Progenitor cell of endocrine pancreas (in vitro differentiated cells): ENCODE measurements around the gene ABR. TPM values are rescaled to one million over a fixed set of nuclear protein-coding genes. Genes with fewer than 3 reads are reported as not detected.

Experiments
- DNase-seq: peaks from one replicate; pipeline ENCODE4 v3.0.0; 2021; ENCODE audit warnings: low spot score; ENCODE audit not compliant: unreplicated experiment
- H3K27ac Mint-ChIP-seq: 2 replicates; pipeline ENCODE4 v1.8.0; 2021; ENCODE audit warnings: mild to moderate bottlenecking, moderate library complexity, mixed read lengths
- H3K27me3 Mint-ChIP-seq: 2 replicates; pipeline ENCODE4 v1.8.0; 2021; ENCODE audit warnings: mixed read lengths
- H3K36me3 Mint-ChIP-seq: 2 replicates; pipeline ENCODE4 v1.8.0; 2022; ENCODE audit warnings: mixed read lengths; ENCODE audit not compliant: insufficient read depth
- H3K4me1 Mint-ChIP-seq: 2 replicates; pipeline ENCODE4 v1.8.0; 2021; ENCODE audit warnings: low read depth, mixed read lengths
- H3K4me3 Mint-ChIP-seq: 2 replicates; pipeline ENCODE4 v1.8.0; 2021; ENCODE audit warnings: low read depth, mild to moderate bottlenecking, moderate library complexity, mixed read lengths
- H3K9me3 Mint-ChIP-seq: 2 replicates; pipeline ENCODE4 v1.8.0; 2021; ENCODE audit warnings: low read depth, mixed read lengths
- CTCF ChIP-seq: fragments of 200-600 bp; sonication (generic); IDR thresholded peaks from one replicate; pipeline ENCODE4 v1.5.0; 2021; ENCODE audit warnings: antibody characterized with exemption, mild to moderate bottlenecking; ENCODE audit not compliant: unreplicated experiment
- total RNA-seq: library from RNA; stranded (reverse); gene quantifications from 2 replicates; pipeline ENCODE4 v1.2.1, GENCODE V29; 2021

The ABR gene
- total RNA-seq, 1 donor from 2014 or later, result 61.0 TPM

DNA sequence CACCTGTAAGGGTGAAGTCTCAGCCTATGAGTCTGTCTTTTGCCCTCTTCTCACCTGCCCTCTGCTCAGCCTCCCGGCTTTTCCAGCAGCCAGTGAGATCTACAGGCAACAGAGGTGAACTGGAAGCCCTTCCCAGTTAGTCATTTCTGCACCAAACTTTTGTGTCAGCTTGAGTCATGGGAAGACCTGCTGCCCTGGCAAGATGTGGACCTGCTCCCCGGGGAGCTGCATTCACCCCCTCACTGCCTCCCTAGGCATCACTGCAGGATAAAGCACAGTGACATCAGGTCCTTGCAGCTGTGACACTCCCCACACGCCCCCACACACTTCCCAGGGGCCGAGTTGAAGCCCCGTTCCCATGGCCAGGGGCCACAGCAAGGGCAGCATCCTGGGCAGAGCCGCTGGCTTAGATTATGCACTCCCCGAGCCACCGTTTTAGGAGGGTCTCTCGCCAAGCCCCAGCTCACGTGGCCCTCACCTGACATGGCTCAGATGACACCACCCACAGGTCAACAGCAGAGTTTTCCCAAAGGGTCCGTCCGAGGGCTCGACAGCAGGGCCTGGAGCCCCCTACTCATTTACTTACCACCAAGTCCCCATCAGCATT, 6.5 kb upstream of the ABR start:
- no peak for DNase-seq
- TF ChIP-seq CTCF, result no peak
- Mint-ChIP-seq H3K27ac (no peak overlapping the region), H3K9me3 (no peaks in the 10 kb centered on the region), H3K27me3 (peaks cover 59% of the 10 kb centered on the region), H3K4me1 (no peaks in the 10 kb centered on the region), H3K4me3 (no peak overlapping the region), H3K36me3 (no peaks in the 10 kb centered on the region)

DNA sequence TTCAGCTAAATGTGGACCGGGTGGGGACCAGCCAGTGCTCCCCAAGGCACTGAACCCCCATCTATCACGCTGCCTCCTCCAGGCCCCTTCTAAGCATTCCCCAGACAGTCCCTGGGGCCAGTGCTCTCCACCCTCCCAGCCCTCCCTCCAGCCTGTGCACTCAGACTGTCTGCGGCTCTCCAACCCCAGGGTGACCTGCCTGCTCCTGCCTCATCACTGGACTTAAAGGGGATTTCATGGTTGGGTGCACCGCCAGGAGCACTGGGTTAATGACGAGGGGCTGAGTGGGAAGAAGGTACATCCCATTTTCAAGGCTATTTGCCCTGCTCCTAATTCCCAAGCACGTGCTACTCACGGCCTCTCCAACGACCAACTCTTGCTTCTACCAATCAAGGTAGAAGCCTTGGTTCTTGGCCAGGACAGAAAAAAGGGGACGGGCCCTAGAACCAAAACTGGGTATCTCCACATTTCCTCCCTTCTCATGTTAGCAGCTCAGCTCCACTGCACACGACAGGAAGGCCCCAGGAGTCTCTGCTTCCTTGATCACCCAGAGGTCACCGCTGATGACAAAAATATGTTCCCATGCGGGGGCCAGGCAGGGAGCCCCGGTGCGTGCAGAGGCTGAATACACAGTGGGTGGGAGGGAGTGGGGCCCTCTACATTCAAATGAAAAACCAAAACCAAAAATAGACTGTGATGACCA, 3.5 kb upstream of the ABR start:
- DNase-seq, result no peak
- TF ChIP-seq CTCF, result no peak
- H3K27me3 Mint-ChIP-seq, result peaks cover 53% of the 10 kb centered on the region
- no peak overlapping the region for H3K27ac Mint-ChIP-seq
- H3K4me1 Mint-ChIP-seq, result peaks cover 2% of the 10 kb centered on the region
- H3K4me3 Mint-ChIP-seq, result no peak overlapping the region
- H3K36me3 Mint-ChIP-seq, result no peaks in the 10 kb centered on the region
- H3K9me3 Mint-ChIP-seq, result no peaks in the 10 kb centered on the region

GRCh38 chr17:1182811-1183170, 3.0 kb upstream of the ABR start:
- no peaks in the 10 kb centered on the region for H3K36me3 Mint-ChIP-seq
- peaks cover 2% of the 10 kb centered on the region for H3K4me1 Mint-ChIP-seq
- no peaks in the 10 kb centered on the region for H3K9me3 Mint-ChIP-seq
- TF ChIP-seq CTCF, result no peak
- DNase-seq, result no peak
- H3K27me3 Mint-ChIP-seq, result peaks cover 54% of the 10 kb centered on the region
- no peak overlapping the region for H3K4me3 Mint-ChIP-seq
- H3K27ac Mint-ChIP-seq, result no peak overlapping the region

- H3K27me3 Mint-ChIP-seq, result peaks cover 55% of the 10 kb centered on the region
These were observed 2.0 kb upstream of the ABR start for GRCh38 chr17:1181753-1182137.

More at GRCh38 chr17:1181753-1182137, 2.0 kb upstream of the ABR start:
- H3K36me3 Mint-ChIP-seq, result no peaks in the 10 kb centered on the region
- TF ChIP-seq CTCF, result no peak
- H3K4me1 Mint-ChIP-seq, result peaks cover 2% of the 10 kb centered on the region
- peak overlapping the region; percentile 17 for H3K4me3 Mint-ChIP-seq
- DNase-seq, result no peak
- H3K27ac Mint-ChIP-seq, result no peak overlapping the region
- H3K9me3 Mint-ChIP-seq, result no peaks in the 10 kb centered on the region
